LNCAP (cell line): Measurements from ENCODE around the gene DDX51.

ENCODE experiments used
- CTCF ChIP-seq: fragments of 450-650 bp; IDR thresholded peaks from 2 replicates; pipeline ENCODE4 v1.5.1; 2017; ENCODE audit warnings: mild to moderate bottlenecking

DDX51 gene

GRCh38 chr12:132121283-132121682 lies 22.8 kb downstream of the DDX51 start:
- TF ChIP-seq CTCF: no peak

GRCh38 chr12:132118876-132119275 lies 25.2 kb downstream of the DDX51 start:
- no peak for TF ChIP-seq CTCF

DNA sequence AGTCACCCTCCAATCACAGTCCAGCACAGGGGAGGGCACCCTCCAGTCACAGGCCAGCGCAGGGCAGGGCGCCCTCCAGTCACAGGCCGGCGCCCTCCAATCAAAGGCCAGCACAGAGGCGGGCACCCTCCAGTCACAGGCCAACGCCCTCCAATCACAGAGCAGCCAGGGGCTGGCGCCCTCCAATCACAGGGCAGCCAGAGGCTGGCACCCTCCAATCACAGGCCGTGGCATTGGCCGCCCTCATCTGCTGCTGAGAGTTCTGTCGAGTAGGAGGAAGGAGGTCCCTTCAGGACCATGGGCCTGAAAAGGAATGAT lies 26.6 kb downstream of the DDX51 start:
- no peak for TF ChIP-seq CTCF

DNA sequence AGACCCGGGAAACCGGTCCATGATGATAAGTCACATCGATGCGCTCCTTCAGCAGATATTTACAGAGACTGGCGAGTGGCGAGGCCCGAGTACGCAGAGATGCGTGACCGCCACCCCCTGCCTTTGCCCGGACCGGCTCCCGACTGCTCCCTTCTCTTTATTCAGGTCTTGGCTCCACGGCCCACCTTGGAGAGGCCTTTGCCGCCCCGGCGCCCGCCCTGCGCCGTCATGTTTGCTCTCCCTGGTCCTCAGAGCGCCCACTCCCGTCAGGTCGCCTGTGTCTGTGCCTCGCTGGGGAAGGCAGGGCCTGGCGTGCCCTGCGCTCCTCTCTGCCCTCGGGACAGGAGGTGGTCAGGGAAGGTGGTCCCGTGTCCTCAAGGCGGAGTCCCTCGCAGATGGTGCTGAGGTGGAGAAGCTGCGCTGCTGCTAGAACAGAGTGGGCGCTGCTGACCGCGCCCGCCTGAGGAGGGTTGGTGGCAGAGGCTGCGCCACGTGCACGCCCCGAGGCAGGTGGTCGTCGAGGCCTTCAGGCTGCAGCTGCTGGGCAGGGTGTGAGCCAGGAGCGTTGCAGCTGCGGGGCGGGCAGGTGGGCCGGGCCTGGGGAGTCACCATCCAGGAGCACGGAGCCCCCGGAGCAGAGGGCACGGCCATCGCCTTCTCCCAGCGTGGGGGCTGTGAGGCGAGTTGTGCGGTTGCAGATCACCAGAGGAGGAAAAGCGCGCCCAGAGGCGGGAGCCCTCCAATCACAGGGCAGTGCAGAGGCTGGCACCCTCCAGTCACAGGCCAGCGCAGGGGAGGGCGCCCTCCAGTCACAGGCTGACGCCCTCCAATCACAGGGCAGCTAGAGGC lies 27.2 kb downstream of the DDX51 start:
- no peak for TF ChIP-seq CTCF

DNA sequence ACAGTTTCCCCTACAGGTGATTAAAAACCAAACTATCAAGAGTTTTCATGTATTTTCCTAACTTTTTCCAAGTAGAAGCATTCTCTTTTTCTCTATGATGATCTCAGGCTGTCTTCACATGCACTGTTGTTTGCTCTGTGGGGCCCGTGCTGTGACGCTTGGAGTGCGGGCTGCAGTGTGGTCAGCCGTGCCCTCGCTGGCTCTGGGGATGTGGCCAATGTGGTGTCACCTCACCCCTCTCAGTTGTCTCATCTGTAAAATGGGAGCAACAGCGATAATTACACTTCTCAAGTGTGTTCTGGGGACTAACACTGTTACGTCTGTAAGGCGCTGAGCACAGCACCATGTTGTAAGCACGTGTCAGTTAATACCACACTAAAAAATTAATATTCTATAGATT lies 28.6 kb downstream of the DDX51 start:
- no peak for TF ChIP-seq CTCF

GRCh38 chr12:132114667-132115066 lies 29.5 kb downstream of the DDX51 start:
- no peak for TF ChIP-seq CTCF

- no peak for TF ChIP-seq CTCF
Measured at GRCh38 chr12:132111654-132112304, 32.3 kb downstream of the DDX51 start.
